HepG2 (cell line): ENCODE data around the gene MFRP. TPM values are rescaled to one million over a fixed set of nuclear protein-coding genes. Genes with fewer than 3 reads are reported as not detected.

ENCODE experiments used
- BORCS8-MEF2B ChIP-seq: sonication (generic); formaldehyde crosslinking; IDR thresholded peaks from 2 replicates; pipeline ENCODE4 v1.8.0; 2022; ENCODE audit warnings: mild to moderate bottlenecking, missing genetic modification reagents
- CBX2 ChIP-seq, 2 experiments: fragments of 200-600 bp in 1 of 2; sonication (generic); formaldehyde crosslinking in 1 of 2; IDR thresholded peaks; 2 replicates each; pipeline versions ENCODE4 v1.7.0 to v1.8.1; 2018 to 2022; ENCODE audit warnings: low read depth in 2 of 2, low read length in 1 of 2, mild to moderate bottlenecking in 1 of 2, missing genetic modification reagents in 1 of 2
- DMAP1 ChIP-seq: IDR thresholded peaks from 2 replicates; pipeline ENCODE4 v1.6.1; 2016
- GLI4 ChIP-seq: sonication (generic); formaldehyde crosslinking; IDR thresholded peaks from 2 replicates; pipeline ENCODE4 v1.5.1; 2020; ENCODE audit warnings: missing genetic modification reagents, mild to moderate bottlenecking, moderate library complexity, borderline replicate concordance
- IKZF4 ChIP-seq: sonication (generic); formaldehyde crosslinking; IDR thresholded peaks from 2 replicates; pipeline ENCODE4 v1.5.1; 2020; ENCODE audit warnings: borderline replicate concordance, mild to moderate bottlenecking, low read depth, missing genetic modification reagents; ENCODE audit errors: not compliant biosample characterization
- RCOR2 ChIP-seq: IDR thresholded peaks from 2 replicates; pipeline ENCODE4 v1.6.1; 2016; ENCODE audit warnings: missing biosample characterization, missing genetic modification reagents
- SIN3A ChIP-seq: IDR thresholded peaks from 2 replicates; pipeline ENCODE4 v1.6.1; 2011; ENCODE audit warnings: low read depth, mild to moderate bottlenecking, control low read depth, low read length, borderline replicate concordance
- SMAD3 ChIP-seq: sonication (generic); formaldehyde crosslinking; IDR thresholded peaks from 2 replicates; pipeline ENCODE4 v1.4.0; 2020; ENCODE audit warnings: missing genetic modification reagents
- SMAD9 ChIP-seq: sonication (generic); formaldehyde crosslinking; IDR thresholded peaks from 2 replicates; pipeline ENCODE4 v1.5.1; 2020; ENCODE audit warnings: mild to moderate bottlenecking, missing genetic modification reagents
- SP140L ChIP-seq: sonication (generic); formaldehyde crosslinking; IDR thresholded peaks from 2 replicates; pipeline ENCODE4 v1.4.0; 2020; ENCODE audit warnings: missing genetic modification reagents, borderline replicate concordance
- ZNF143 ChIP-seq: sonication (generic); formaldehyde crosslinking; IDR thresholded peaks from 2 replicates; pipeline ENCODE4 v1.4.0; 2020; ENCODE audit warnings: missing genetic modification reagents
- ZNF160 ChIP-seq: sonication (generic); formaldehyde crosslinking; IDR thresholded peaks from 2 replicates; pipeline ENCODE4 v1.8.0; 2022; ENCODE audit warnings: mild to moderate bottlenecking, inconsistent platforms, missing genetic modification reagents
- ZNF562 ChIP-seq: sonication (generic); formaldehyde crosslinking; IDR thresholded peaks from 2 replicates; pipeline ENCODE4 v1.8.0; 2022; ENCODE audit warnings: missing genetic modification reagents, borderline replicate concordance
- ZNF644 ChIP-seq: IDR thresholded peaks from 2 replicates; pipeline ENCODE4 v1.6.1; 2016; ENCODE audit warnings: low read depth
- polyA plus RNA-seq, 8 experiments: library from polyadenylated mRNA; depleted of rRNA in 3 of 8; stranded (reverse) in 7 of 8; unstranded in 1 of 8; fragments of >200 nt; fragmentation: Illumina TruSeq in 4 of 8; extraction: Trizol in 4 of 8; gene quantifications; 2 replicates each; pipeline versions ENCODE4 v1.2.1 to v1.2.3, GENCODE V29; 2011 to 2016; ENCODE audit warnings: low read depth in 4 of 8, missing spikeins in 1 of 8, mixed read lengths in 1 of 8; ENCODE audit not compliant: insufficient read depth in 1 of 8
- total RNA-seq, 5 experiments: library from RNA; depleted of rRNA; stranded (reverse); fragments of >200 nt; fragmentation: Illumina TruSeq; extraction: Trizol; gene quantifications; 2 replicates each; pipeline ENCODE4 v1.2.3, GENCODE V29; 2016; ENCODE audit warnings: low read depth in 1 of 5
- TF ChIP-seq, protein P1 (sequence below): sonication (generic); formaldehyde crosslinking; IDR thresholded peaks from 2 replicates; pipeline ENCODE4 v1.8.0; 2022; ENCODE audit warnings: mild to moderate bottlenecking, missing genetic modification reagents; ENCODE audit not compliant: insufficient replicate concordance
- TF ChIP-seq, protein P2 (sequence below): IDR thresholded peaks from 2 replicates; pipeline ENCODE4 v1.6.1; 2016; ENCODE audit warnings: low read depth, borderline replicate concordance
- TF ChIP-seq, protein P3 (sequence below): sonication (generic); formaldehyde crosslinking; IDR thresholded peaks from 2 replicates; pipeline ENCODE4 v1.4.0; 2020; ENCODE audit warnings: missing genetic modification reagents, borderline replicate concordance
- TF ChIP-seq, protein P4 (sequence below): sonication (generic); formaldehyde crosslinking; IDR thresholded peaks from 2 replicates; pipeline ENCODE4 v1.5.0; 2020; ENCODE audit warnings: mild to moderate bottlenecking, missing genetic modification reagents

MFRP gene
- total and polyA plus RNA-seq, 2 of the 13 experiments (the other 11 are each of a cell fraction or from before 2014, with no cell fraction given): not detected

DNA sequence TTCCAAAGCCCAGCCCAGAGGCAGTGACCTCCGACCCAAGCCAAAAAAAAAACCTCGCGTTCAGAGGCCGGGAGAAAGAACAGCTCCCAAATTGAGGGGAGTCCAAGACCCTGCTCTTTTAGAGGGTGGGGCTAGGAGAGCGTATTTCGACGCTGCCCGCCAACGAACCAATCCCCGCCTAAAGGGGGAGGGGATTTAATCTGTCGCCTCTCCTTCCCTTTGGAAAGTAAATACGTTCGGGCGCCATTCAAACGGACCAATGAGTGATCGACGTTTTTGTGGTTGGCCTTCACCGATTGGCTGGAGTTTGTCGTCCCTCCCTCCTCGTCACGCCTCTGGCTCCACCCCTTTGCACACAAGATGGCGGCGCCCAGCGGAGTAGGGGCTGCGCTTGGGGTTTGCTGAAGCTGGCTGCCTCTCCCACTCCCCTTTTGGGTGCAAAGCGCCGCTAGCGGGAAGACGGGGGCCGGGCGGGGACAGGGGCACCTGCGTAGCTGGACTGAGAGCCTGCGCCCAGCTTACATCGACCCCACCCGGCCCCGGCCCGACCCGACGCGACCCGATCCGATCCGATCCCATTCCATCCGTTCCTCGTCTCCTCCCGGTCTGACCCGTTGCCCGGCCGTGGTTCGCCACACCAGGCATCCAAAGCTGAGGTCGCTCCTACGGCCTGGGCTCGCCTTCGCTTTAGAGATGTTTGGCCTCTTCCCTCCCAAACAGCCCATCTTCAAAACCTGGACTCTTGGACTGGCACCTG is 12.2 kb downstream of the MFRP start, which contains the start of gene RNF26 (continued):
- TF ChIP-seq RCOR2 (no peak), DMAP1 (CRISPR knock-in tag) (peak; percentile 72; the same call in 1 of the 2 replicates), GLI4 (CRISPR knock-in tag) (no peak), ZNF562 (CRISPR knock-in tag) (no peak), IKZF4 (no peak), ZNF143 (no peak), SIN3A (no peak), SP140L (CRISPR knock-in tag) (no peak), SMAD3 (CRISPR knock-in tag) (no peak), SMAD9 (no peak), BORCS8-MEF2B (peak; percentile 75), ZNF644 (CRISPR knock-in tag) (no peak), CBX2 (IDR thresholded peaks at IDR 0.05; ENCODE audit: low read depth, low read length) (no peak), CBX2 (CRISPR knock-in tag; IDR thresholded peaks at IDR 0.05; ENCODE audit: low read depth) (no peak), ZNF160 (no peak)
- TF ChIP-seq, protein P1, sequence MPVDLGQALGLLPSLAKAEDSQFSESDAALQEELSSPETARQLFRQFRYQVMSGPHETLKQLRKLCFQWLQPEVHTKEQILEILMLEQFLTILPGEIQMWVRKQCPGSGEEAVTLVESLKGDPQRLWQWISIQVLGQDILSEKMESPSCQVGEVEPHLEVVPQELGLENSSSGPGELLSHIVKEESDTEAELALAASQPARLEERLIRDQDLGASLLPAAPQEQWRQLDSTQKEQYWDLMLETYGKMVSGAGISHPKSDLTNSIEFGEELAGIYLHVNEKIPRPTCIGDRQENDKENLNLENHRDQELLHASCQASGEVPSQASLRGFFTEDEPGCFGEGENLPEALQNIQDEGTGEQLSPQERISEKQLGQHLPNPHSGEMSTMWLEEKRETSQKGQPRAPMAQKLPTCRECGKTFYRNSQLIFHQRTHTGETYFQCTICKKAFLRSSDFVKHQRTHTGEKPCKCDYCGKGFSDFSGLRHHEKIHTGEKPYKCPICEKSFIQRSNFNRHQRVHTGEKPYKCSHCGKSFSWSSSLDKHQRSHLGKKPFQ (CRISPR knock-in tag): no peak
- TF ChIP-seq, protein P2, sequence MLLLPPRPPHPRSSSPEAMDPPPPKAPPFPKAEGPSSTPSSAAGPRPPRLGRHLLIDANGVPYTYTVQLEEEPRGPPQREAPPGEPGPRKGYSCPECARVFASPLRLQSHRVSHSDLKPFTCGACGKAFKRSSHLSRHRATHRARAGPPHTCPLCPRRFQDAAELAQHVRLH (CRISPR knock-in tag): peak; percentile 39; the same call in 1 of the 2 replicates
- TF ChIP-seq, protein P3, sequence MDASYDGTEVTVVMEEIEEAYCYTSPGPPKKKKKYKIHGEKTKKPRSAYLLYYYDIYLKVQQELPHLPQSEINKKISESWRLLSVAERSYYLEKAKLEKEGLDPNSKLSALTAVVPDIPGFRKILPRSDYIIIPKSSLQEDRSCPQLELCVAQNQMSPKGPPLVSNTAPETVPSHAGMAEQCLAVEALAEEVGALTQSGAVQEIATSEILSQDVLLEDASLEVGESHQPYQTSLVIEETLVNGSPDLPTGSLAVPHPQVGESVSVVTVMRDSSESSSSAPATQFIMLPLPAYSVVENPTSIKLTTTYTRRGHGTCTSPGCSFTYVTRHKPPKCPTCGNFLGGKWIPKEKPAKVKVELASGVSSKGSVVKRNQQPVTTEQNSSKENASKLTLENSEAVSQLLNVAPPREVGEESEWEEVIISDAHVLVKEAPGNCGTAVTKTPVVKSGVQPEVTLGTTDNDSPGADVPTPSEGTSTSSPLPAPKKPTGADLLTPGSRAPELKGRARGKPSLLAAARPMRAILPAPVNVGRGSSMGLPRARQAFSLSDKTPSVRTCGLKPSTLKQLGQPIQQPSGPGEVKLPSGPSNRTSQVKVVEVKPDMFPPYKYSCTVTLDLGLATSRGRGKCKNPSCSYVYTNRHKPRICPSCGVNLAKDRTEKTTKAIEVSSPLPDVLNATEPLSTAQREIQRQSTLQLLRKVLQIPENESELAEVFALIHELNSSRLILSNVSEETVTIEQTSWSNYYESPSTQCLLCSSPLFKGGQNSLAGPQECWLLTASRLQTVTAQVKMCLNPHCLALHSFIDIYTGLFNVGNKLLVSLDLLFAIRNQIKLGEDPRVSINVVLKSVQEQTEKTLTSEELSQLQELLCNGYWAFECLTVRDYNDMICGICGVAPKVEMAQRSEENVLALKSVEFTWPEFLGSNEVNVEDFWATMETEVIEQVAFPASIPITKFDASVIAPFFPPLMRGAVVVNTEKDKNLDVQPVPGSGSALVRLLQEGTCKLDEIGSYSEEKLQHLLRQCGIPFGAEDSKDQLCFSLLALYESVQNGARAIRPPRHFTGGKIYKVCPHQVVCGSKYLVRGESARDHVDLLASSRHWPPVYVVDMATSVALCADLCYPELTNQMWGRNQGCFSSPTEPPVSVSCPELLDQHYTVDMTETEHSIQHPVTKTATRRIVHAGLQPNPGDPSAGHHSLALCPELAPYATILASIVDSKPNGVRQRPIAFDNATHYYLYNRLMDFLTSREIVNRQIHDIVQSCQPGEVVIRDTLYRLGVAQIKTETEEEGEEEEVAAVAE: 0 out of 2 replicates have a peak, but pooled peaks have one; percentile 22
- TF ChIP-seq, protein P4, sequence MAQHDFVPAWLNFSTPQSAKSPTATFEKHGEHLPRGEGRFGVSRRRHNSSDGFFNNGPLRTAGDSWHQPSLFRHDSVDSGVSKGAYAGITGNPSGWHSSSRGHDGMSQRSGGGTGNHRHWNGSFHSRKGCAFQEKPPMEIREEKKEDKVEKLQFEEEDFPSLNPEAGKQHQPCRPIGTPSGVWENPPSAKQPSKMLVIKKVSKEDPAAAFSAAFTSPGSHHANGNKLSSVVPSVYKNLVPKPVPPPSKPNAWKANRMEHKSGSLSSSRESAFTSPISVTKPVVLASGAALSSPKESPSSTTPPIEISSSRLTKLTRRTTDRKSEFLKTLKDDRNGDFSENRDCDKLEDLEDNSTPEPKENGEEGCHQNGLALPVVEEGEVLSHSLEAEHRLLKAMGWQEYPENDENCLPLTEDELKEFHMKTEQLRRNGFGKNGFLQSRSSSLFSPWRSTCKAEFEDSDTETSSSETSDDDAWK (CRISPR knock-in tag): no peak
